ENCODE results near the gene CISD3.

Gene CISD3, protein sequence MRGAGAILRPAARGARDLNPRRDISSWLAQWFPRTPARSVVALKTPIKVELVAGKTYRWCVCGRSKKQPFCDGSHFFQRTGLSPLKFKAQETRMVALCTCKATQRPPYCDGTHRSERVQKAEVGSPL

DNA sequence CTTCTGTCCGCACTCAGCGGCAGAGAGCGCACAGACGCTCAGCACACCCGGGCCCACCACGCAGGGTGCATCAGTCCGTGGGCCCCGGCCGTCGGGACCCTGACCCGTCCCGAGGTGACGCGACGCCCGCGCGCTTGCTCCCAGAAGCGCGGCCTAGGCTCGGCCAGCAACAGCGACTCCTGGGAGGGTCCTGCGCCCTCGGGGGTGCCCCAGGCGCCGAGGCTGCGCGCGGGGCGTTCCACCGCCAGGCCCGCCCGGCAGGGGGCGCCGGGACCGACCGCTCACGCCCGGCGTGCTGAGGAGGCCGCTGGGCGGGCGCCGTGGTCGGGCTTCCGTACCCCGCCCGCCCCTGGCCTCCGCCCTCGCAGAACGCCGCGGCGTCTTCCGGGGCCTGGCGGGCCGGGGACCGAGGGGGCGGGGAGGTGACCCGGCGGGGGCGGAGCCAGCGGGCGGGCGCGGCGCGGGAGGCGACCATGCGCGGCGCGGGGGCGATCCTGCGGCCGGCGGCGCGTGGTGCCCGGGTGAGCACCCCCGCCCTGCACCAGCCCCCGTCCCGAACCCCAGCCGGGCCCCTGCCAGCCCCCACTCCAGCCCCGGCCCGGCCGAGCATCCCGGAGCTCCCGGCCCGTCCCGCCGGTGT, at the start of gene CISD3:
Gene CISD3, plus strand, starts transcription at position 456 of the 640 bp plus-strand sequence. Its CDS starts 18 bp downstream, at position 474.
- peak; percentile 84 for DNase-seq (ENCODE audit: low spot score)

DNA sequence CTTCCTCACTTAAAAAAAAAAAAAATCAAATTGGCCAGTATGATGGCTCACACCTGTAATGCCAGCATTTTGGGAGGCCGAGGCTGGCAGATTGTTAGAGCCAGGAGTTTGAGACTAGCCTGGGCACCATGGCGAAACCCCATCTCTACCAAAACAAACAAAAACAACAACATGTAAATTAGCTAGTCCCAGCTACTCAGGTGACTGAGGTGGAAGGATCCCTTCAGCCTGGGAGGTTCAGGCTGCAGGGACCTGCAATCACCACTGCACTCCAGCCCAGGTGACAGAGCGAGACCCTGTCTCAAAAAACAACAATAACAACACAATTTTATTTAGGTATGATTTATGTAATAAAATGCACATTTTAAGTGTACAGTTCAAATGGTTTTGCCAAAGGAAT, 49.0 kb upstream of the CISD3 start:
- no peak for DNase-seq (ENCODE audit: low spot score)

DNA sequence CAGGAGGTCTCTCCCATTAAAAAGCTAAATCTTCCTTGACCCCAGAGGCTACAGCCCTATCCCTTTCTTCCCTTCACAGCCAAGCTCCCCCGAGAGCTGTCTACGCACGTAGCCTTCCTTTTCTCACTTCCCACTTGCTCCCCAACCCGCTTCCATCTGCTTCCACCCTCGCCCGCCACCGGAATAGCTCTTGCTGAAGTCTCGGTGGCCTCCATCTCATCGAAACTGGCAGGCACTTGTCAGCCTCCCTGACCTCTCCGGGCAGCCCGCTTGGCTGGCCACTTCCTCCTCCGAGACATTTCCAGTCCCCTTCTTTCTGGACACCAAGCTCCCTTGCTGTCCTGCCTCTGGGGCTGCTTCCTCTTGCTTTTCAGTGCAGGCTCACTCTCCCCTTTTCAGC, 44.6 kb upstream of the CISD3 start:
- DNase-seq (ENCODE audit: low spot score) = no peak

DNA sequence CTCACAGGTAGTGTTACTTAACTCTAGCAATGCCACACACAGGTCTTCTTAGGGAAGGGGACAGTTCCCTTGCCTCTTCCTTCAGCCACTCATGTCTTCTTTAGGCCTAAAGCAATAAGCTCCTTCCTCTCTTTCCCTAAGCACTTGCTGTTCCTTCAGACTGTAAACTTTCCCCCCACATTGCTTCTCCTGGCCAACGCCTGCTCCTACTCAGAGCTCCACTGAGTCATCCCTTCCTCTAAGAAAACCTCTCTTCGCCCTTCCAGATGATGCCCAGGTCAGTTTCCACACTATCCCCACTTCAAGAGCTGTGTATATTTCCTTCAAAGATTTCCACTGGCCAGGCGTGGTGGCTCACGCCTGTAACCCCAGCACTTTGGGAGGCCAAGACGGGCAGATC, 42.9 kb upstream of the CISD3 start:
- DNase-seq (ENCODE audit: low spot score) = no peak

DNA sequence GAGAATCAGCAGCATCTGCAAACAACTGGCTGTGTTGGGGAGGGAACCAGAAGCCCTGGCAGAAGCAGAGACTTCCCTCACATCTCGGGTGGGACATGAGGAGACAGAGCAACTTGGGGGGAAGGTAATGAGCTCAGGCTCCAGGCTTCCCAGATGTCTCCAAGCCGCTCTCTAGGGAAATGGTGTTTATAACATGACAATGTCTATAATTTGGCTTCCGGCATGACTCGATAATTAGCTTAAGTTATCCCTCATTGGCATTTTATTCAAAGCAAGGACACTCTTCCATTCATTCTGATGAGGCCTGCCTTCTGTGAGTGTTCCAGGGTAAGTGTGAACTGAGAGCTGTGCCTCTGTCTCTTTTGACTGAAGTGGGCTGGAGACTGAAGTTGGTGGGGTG, 39.8 kb upstream of the CISD3 start:
- DNase-seq (ENCODE audit: low spot score) = no peak

DNA sequence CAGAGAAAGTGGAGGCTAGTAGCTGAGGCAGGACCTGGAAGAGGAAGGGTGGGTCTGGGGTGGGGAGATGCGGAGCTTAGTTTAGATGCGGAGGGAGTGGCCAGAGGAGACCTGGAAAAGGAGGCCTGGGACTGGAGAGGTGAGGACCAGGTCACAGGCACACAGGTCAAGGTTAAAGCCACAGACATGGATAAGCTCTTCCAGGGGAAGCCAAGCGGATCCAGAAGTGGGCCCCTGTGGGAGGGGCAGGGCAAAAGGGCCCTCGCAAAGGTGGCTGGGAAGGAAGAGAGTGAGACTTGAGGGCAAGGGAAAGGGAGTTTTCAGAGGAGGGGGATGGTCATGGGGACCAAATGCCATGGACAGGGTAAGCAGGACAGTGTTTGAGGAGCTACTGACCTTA, 39.0 kb upstream of the CISD3 start:
- DNase-seq (ENCODE audit: low spot score) = no peak

DNA sequence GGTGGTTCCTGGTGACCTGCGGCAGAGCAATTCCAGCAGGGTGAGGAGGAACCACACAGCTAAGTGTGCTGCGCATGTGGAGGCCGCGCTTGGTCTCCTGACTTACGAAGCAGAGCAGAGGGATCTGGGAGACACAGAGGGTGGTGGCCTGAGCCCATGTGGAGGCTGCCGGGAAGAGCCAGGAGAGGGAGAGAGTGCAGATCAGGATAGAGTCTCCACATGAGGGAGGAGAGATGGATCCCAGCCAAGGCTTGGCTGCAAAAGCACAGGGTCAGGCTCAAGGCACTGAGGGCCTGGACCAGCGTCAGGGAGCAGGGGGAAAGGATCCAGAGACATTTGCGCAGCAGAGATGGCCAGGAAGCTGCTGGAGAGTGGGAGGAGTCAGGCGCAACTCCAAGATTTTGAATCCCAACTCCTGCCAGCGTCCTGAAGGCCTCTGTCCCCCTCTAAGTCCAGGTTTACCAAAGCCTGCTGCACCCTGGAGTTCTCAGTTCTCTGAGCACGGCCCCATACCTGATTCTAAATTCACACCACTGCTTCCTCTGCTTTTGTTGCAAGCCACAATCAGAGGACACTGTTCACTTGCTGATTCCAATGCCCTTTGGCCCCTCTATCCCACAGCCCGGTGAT, 36.3 kb upstream of the CISD3 start:
- no peak for DNase-seq (ENCODE audit: low spot score)

DNA sequence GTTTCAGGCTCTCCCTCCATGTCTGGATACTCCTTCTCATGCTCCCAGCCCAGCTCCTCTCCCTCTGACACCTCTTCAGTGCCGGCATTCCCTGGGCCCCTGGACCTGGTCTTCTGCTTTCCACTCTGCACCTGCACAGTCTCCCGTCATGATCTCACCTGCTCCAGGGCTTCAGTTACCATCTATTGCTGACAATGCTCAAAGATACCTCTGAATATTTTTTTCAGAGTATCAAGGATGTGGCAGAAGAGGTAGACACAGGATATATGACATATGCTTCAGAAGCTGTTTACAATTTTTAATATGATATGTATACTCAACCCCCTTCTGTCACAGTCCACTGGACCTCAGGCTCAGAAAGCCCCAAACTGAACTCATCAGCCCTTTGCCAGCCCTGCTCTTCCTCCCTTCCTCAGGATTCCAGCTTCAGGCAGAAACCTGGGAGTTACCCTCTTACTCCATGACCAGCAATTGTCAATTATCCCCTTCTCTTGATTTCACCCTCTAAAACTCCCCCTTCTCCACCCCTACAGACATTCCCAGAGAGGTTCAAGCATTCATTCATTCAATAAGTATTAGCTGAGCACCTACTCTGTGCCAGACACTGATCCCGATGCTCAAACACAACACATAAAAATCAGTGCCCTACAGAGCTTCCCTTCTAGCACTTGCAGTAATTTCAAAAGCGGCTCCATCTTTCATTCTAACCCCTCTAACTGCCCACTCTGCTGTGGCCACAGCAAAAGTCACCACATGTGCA, 32.9 kb upstream of the CISD3 start:
- no peak for DNase-seq (ENCODE audit: low spot score)

DNA sequence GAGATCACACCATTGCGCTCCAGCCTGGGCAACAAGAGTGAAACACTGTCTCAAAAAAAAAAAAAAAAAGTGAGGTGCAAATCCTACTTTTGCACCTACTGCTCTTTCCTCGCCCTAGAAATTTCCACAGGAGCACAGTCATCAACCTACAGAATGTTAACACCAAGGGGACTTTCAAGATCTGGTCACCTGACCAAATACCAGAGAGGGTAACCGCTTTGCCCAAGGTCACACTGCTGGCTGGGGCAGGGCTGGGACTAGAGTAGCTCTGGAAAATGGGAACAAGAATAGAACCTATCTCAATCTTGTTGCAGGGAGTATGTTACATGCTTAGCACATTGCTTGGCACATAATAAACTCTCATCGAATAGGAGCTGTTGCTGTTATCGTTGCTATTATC, 31.4 kb upstream of the CISD3 start:
- no peak for DNase-seq (ENCODE audit: low spot score)

DNA sequence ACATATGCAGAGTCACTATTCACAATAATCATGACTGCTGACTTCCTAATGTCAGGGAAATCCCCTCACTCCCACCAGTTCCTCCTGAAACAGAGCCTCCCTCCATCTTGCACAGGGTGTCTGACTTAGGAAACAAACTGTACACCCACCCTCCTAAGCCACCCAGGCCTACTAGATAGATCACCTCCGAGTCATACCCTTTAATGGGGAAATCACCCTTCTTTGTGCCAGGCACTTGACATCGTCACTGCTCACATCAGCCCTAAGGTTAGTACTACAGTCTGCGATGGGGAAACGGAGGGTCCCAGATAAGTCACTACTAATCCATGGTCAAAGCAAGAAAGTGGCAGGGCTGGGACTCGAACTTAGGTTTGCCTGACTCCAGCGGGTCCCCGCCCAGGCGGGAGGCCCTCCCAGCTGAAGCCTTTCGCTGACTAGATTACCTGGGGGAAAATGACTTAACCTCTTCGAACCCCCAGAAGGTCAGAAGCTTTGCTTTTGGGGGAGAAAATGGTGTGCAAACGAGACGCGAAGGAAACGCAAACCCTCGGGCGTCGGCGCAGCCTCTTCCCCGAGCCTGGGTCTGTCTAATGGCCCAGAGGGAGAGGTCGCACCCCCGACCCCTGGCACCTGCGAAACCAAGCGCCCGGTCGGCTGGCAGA, 28.5 kb upstream of the CISD3 start:
- peak; percentile 11 for DNase-seq (ENCODE audit: low spot score)

DNA sequence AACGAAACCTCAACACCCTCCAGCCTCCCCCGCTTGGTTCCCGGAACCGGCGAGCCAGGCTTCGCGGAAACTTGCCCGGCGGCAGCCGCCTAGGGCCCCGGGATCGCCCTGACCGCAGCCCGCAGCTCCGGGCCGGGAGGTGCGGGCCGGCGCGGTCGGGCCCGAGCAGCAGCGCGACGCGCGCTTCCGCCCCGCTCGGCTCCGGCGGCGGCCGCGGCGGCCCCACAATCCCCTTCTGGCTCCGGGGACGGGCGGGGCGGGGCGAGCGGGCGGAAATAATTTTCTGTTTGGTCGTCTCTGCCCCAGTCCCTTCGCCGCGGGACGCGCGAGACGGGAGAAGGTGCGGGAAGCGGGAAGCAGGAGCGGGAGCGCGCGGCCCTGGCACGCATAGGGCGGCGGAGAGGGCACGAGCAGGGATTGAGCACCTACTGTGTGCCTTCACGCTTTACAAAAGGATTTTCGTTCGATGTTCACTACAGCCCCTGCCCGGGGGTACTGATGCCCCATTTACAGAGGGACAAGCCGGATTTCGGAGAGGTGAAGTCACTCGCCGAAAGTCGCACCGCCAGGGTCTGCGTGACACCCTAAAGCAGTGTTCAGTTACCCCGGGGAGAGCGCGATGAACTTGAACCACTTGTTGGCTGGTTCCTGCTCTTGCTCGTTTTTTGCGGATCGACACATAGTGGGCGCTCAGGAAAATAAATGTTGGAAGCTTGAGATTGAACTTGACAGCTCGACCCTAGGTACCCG, 27.8 kb upstream of the CISD3 start:
- peak; percentile 43 for DNase-seq (ENCODE audit: low spot score)

DNA sequence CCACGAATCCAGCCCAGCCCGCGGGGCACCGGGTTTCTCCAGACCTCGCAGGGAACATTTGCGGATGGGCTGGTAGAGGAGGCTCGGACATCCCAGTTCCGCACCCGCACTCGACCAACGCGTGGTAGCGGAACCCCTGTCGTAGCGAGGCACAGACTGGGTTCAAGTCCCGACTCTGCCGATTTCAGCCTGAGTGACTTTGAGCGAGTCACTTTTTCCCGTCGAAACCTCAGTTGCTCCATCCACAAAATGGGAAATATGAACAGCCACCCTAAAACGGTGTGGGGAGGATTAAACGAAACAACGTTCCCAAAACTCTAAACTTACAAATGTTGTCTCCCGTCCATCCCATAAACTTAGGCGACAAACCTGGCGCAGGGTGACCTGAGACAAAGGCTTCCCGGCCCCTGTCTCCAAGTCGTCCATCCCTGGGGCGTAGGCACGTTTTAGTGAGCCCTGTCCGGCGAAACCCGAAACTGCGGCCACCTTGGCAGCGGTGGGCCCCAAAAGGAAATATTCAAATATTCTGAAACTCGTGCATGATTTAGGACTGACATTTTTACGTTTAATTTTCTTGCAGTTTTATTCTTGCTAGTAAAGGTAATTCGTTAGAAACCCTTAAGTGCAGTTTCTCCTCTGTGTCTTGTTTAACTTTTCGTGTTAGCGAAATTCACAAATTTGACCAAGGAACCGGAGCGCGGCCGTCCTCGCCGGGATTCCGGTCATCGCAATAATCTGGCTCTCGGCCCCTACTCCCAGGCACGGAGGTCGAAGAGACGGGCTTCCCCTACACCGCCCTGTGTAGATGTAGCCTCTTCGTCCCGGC, 27.0 kb upstream of the CISD3 start:
- peak; percentile 15 for DNase-seq (ENCODE audit: low spot score)

DNA sequence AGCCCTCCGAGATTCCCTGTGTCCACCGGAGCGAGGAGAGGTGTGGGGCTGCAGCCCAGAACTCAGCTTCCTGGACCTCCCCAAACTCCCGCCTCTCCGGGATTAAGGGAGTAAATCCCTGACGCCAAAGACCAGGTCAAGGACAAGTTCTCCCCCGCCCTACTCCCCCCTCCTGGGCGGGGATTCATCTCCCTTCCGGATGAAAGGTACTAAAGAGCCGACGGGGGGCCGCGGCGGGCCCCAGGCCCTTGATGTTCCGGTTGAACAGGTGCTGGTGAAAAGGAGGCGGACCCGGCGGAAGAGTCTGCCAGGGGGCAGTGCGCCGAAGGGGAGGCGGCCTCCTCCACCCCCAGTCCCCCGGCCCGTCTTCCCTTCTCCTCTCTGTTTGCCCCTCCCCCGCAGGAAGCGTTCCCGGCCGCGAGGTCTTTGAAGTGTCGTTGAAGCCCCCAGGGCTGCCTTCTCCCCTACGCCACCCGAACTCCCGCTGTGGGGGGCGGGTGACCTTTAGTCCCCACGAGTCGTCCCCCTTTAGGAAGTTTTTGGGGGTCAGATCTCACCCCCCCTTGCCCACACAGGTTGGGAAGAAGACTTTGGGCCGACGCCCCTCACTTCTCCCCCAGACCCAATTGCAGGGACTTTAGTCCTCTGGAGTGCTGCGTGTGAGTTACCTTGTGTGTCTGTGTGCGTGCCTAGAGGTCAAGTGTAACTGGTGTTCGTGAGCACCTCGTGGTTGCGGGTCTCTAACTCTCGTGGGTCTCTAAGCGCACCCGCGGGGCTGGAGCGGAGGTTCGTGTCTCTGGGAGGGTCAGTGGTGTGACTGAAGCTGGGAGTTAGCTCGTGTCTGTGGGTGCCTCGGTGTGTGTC, 26.2 kb upstream of the CISD3 start:
- DNase-seq (ENCODE audit: low spot score) = peak; percentile 19

DNA sequence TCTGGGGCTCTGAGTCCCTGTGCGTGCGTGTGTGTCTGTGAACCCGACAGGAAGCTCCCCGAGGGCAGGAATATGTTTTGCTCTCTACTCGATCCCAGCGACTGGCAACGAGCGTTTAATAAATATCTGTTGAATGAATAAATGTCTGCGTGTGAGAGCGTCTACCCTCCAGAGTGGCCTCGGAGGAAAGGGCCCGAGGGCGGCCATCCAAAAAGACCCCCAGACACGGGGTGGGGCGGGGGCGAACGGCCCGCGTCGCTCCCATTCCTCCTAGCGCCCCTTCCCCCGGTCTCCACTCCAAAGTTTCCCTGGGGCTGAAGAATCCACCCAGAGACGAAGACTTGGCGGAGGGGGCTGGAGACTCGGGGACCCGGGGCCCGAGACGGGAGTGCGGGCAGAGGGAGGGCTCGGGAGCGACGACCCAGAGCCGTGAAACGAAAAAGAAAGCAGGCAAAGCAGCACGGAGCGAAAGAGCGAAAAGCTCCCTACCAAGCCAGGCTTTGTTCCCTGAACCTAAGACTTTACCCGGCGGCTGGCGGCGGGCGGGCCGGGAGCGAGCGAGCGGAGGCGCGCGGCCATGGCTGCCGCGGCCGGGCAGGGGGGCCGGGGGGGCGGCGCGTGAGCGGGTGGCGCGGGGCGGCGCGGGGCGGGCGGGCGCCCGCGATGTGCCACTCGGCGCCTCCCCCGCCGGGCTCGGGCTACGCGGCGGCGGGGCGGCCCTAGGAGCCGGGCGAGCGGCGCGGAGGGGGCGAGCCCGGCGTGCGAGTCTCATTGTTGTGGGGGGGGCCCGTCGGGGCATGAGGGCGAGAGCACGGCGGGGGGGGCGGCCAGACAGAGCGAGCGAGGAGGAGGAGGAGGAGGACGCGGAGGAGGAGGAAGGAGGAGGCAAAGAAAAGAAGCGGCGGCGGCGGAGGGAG, 25.3 kb upstream of the CISD3 start, which contains the start of gene MLLT6:
Gene MLLT6, plus strand, starts transcription at position 668 of the 917 bp plus-strand sequence. CDS start 360 bp downstream, outside the sequence.
- DNase-seq (ENCODE audit: low spot score) = peak; percentile 22

DNA sequence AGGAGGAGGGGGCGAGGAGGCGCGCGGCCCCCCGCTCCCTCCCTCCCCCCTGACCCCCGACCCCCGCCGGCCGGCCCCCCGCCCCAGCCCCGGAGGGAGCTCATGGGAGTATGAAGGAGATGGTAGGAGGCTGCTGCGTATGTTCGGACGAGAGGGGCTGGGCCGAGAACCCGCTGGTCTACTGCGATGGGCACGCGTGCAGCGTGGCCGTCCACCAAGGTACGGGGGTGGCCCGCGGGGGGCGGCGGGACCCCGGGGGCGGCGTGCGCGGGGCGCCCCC, 24.7 kb upstream of the CISD3 start:
- no peak for DNase-seq (ENCODE audit: low spot score)

DNA sequence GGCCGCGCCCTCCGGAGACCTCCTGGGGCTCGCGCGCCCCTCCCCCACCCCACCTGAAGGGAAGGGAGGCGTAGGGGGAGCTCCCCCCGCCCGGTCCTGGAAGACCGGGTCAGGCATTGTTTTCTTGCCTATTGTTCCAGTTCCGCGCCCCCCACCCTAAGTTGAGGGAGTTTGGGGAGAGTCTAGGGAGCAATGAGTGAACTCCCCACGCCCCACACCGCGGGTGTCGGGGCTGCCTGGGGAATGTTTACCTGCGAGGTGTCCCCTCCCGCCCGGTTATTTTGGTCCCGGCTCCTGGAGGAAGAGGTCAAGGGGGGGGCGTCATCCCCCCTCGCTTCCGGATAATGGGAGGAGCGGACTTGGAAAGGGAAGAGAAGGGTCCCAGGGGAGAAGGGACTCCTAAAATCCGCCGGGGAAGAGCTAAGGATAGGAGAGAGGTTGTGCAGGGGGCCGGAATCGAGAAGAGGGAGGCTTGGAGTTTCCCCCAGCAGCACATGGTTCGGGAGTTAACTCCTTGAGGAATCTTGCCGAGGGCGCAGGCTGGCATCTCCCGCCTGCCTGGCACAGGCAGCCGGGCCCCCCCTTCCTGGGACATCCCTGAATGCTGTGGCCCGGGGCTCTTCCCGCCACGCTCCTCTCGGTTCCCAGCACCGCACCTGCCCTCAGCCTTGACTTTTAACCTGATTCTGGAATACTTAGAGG, 24.2 kb upstream of the CISD3 start:
- no peak for DNase-seq (ENCODE audit: low spot score)

DNA sequence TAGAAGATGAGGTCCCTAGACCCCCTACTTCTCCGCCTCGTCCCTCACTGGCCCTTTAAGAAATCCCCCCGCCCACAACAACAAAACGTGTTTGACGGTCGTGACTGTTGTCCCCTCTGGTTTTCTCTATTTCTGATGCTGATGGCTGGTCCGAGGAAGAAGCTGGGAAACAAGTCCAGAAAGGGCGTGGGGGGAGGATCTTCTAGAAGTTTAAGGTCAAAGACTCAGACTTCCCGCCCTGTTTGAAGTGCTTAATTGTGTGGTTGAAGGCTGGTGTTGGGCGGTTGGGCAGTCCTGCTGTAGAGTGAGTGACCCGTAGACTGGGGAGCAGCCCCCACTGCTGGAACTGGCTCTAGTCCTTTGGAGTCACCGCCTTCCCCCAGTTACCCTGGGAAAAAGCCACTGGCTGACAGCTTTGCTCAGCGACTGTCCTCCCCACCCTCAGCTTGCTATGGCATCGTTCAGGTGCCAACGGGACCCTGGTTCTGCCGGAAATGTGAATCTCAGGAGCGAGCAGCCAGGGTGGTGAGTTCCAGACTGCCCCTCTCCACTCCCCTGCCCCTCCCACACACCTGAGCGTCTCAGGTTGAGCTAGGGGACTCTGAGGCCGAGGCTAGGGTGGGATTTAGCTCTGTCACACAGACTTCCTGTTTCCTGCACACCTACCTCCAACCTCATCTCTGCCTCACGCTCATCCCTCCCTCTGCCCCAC, 23.5 kb upstream of the CISD3 start:
- no peak for DNase-seq (ENCODE audit: low spot score)
